ENCODE measurements around the gene ABR. TPM values are rescaled to one million over a fixed set of nuclear protein-coding genes. Genes with fewer than 3 reads are reported as not detected.

ABR gene
- total and polyA plus RNA-seq, 2 of the 8 experiments (the other 6 are each of a cell fraction or from before 2014, with no cell fraction given): 44.8 to 47.2 TPM

DNA sequence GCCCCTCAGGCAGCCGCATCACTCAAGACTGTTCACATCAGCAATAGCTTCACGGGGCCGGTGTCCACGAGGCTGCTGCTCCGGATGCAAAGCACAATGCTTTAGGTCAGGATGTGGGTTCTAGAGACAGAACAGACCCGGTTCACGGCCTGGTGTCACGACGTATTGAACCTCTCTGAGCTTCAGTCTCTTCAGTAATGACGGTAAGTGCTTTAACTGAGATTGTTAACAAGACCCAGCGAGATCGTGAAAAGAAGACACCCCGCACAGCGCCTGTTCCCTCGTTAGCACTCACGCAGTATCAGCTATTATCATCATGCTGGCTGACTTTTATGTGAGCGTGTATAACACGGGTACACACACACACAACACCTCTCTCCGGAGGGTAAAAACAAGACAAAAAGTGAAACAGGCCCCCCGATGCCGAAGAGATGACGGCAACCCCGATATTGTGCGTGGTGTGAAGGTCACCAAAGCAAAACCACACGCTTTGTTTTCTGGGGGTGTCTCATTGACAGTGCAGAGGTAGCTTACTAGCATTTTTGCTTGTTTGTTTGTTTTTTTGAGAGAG, 21.4 kb upstream of the ABR start:
- H4K91ac ChIP-seq (replicated peaks; ENCODE audit: insufficient read length, low read length): no peak overlapping the region
- no peak for TF ChIP-seq SP1 (IDR thresholded peaks at IDR 0.05; ENCODE audit: low read depth, low read length)
- TF ChIP-seq NANOG (IDR thresholded peaks at IDR 0.05; ENCODE audit: insufficient read depth, low read depth, low read length, poor library complexity, severe bottlenecking): no peak
- no peak for TF ChIP-seq TAF1 (IDR thresholded peaks at IDR 0.05; ENCODE audit: low read depth, low read length)
- TF ChIP-seq POU5F1 (IDR thresholded peaks at IDR 0.05; ENCODE audit: low read depth, low read length): no peak
- TF ChIP-seq, protein P1, sequence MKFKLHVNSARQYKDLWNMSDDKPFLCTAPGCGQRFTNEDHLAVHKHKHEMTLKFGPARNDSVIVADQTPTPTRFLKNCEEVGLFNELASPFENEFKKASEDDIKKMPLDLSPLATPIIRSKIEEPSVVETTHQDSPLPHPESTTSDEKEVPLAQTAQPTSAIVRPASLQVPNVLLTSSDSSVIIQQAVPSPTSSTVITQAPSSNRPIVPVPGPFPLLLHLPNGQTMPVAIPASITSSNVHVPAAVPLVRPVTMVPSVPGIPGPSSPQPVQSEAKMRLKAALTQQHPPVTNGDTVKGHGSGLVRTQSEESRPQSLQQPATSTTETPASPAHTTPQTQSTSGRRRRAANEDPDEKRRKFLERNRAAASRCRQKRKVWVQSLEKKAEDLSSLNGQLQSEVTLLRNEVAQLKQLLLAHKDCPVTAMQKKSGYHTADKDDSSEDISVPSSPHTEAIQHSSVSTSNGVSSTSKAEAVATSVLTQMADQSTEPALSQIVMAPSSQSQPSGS (IDR thresholded peaks at IDR 0.05; ENCODE audit: low read length): no peak
- no peak for TF ChIP-seq SRF (IDR thresholded peaks at IDR 0.05; ENCODE audit: low read depth, low read length)
- no peak for TF ChIP-seq BCL11A (IDR thresholded peaks at IDR 0.05; ENCODE audit: low read depth in 2 of 2, low read length in 2 of 2)
- TF ChIP-seq BACH1 (IDR thresholded peaks at IDR 0.05; ENCODE audit: low read length): no peak
- TF ChIP-seq, protein P2, sequence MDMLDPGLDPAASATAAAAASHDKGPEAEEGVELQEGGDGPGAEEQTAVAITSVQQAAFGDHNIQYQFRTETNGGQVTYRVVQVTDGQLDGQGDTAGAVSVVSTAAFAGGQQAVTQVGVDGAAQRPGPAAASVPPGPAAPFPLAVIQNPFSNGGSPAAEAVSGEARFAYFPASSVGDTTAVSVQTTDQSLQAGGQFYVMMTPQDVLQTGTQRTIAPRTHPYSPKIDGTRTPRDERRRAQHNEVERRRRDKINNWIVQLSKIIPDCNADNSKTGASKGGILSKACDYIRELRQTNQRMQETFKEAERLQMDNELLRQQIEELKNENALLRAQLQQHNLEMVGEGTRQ (IDR thresholded peaks at IDR 0.05; ENCODE audit: low read length): no peak
- TF ChIP-seq SP4 (IDR thresholded peaks at IDR 0.05; ENCODE audit: low read length): no peak
- no peak for TF ChIP-seq KDM4A (IDR thresholded peaks at IDR 0.05; ENCODE audit: low read depth, low read length, severe bottlenecking)

More for the DNA sequence above, 21.4 kb upstream of the ABR start:
- Histone ChIP-seq H3K56ac (replicated peaks; ENCODE audit: insufficient read length, low read depth, low read length) (no peak overlapping the region), H3K9me3 (ENCODE audit: insufficient read depth in 2 of 2, low read depth in 1 of 2, low read length in 1 of 2) (no peaks in the 10 kb centered on the region), H4K5ac (ENCODE audit: insufficient read length, low read depth, low read length) (no peak overlapping the region), H3K36me3 (ENCODE audit: control insufficient read depth in 2 of 4, insufficient read depth in 4 of 4, low read length in 3 of 4) (no peaks in the 10 kb centered on the region), H3K4me2 (ENCODE audit: insufficient read depth in 1 of 2, low read depth in 2 of 2, low read length in 2 of 2) (no peak overlapping the region), H3K4me1 (replicated peaks in 1 of 4; ENCODE audit: control insufficient read depth in 3 of 4, insufficient read depth in 4 of 4, low read length in 3 of 4) (no peaks in the 10 kb centered on the region), H3K14ac (ENCODE audit: insufficient read length) (no peak overlapping the region), H3K9ac (replicated peaks in 1 of 4; ENCODE audit: extremely low read depth in 1 of 4, low read depth in 3 of 4, low read length in 3 of 4) (no peak overlapping the region), H3K79me1 (ENCODE audit: low read depth, low read length) (no peaks in the 10 kb centered on the region), H3K4me3 (ENCODE audit: extremely low read depth in 1 of 4, insufficient read depth in 2 of 4, low read depth in 3 of 4, low read length in 4 of 4) (no peak overlapping the region), H3K23me2 (ENCODE audit: low read depth, low read length) (peaks cover 3% of the 10 kb centered on the region; the same call in 1 of the 2 replicates), H2BK12ac (ENCODE audit: low read depth, low read length) (peak overlapping the region; percentile 80; the same call in 1 of the 2 replicates), H3K23ac (ENCODE audit: insufficient read length) (no peak overlapping the region), H2BK20ac (ENCODE audit: low read length) (no peak overlapping the region), H3K79me2 (ENCODE audit: control insufficient read depth in 1 of 2, insufficient read depth in 2 of 2, low read length in 2 of 2) (no peaks in the 10 kb centered on the region), H2BK5ac (ENCODE audit: low read depth, low read length) (no peak overlapping the region), H3K18ac (ENCODE audit: extremely low read depth, low read length) (no peak overlapping the region), H4K8ac (ENCODE audit: extremely low read depth, insufficient read depth, low read length) (no peak overlapping the region), H2AK5ac (ENCODE audit: low read depth, low read length) (no peak overlapping the region), H2BK120ac (replicated peaks; ENCODE audit: low read depth, low read length) (no peak overlapping the region), H2BK15ac (ENCODE audit: low read length) (no peak overlapping the region), H2AFZ (ENCODE audit: low read length) (no peak overlapping the region), H3K4ac (replicated peaks; ENCODE audit: insufficient read length, low read depth, low read length) (no peak overlapping the region), H3K27me3 (replicated peaks in 1 of 4; ENCODE audit: control insufficient read depth in 3 of 4, extremely low read depth in 1 of 4, insufficient read depth in 3 of 4, low read length in 3 of 4) (peaks cover 0 to 6% (median 4%) of the 10 kb centered on the region in 4 experiments; a peak in 3 of 7 replicates), H4K20me1 (replicated peaks in 1 of 2; ENCODE audit: control insufficient read depth in 1 of 2, insufficient read depth in 2 of 2, low read length in 2 of 2) (no peaks in the 10 kb centered on the region), H3K27ac (ENCODE audit: low read depth, low read length) (no peak overlapping the region)
- CTCF ChIA-PET (ENCODE audit: partially characterized antibody): interaction anchor here (0.9 to 7.3 kb wide), 5 partner anchors 9 to 78 kb away, joined by 3 to 61 read pairs (median 3); no protein-coding TSS in a partner anchor
- POLR2A ChIA-PET (ENCODE audit: partially characterized antibody): interaction anchor here (1.0 to 2.0 kb wide), 4 partner anchors 8 to 438 kb away, joined by 3 to 7 read pairs (median 4); partner anchors contain the start of gene YWHAE
- no peak for FAIRE-seq
- WGBS, 2 experiments (ENCODE audit: extremely low coverage in 1 of 2, insufficient coverage in 1 of 2, insufficient read length in 1 of 2, insufficient replicate concordance in 2 of 2, low coverage in 1 of 2, low lambda C conversion rate in 2 of 2, missing lambda C conversion rate in 1 of 2): 91% methylated on average over 25 of the region's 25 CpGs; no CpG with 5 or more reads in 1 of the 2 experiments
- no peak for DNase-seq (ENCODE audit: low read depth in 1 of 2, low spot score in 2 of 2)
